ENCODE results near the gene E2F8. TPM values are rescaled to one million over a fixed set of nuclear protein-coding genes. Genes with fewer than 3 reads are reported as not detected.

Gene E2F8
- total RNA-seq, 1 donor from 2014 or later, result 0.96 TPM

DNA sequence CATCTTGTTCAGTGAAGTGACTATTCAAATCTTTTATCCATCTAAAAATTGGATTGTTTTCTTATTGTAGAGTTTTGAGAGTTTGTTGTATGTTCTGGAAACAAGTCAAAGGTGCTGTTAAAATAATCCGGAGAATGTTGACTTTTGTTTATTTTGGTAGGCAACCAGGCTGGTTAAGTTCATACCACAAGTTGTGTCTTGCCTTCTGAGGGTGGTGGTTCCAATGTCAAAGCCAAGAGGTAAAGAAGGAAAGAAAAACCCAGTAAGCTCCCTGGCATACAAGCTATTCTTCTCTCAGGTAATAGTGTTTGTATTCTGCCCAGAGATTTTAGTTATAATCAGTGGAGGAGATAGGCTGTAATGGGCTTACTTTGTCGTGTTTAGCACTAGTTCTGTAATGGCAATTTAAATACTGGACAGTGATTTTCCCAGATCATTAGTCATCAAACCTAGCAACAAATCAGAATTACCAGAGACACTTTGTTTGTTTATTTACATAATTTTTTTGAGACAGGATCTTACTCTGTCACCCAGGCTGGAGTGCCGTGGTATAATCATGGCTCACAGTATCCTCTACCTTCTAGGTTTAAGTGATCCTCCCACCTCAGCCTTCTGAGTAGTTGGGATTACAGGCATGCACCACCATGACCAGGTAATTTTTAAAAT lies 23.9 kb downstream of the E2F8 start:
- Histone ChIP-seq H3K9me3 (no peaks in the 10 kb centered on the region), H3K4me1 (no peaks in the 10 kb centered on the region), H3K27me3 (no peaks in the 10 kb centered on the region), H3K36me3 (no peaks in the 10 kb centered on the region), H3K27ac (no peak overlapping the region), H3K4me3 (no peak overlapping the region)
- no peak for DNase-seq (ENCODE audit: low spot score in 2 of 2)
- intact Hi-C loops (cut with DNase I), result no loop called here
- TF ChIP-seq, protein P1, sequence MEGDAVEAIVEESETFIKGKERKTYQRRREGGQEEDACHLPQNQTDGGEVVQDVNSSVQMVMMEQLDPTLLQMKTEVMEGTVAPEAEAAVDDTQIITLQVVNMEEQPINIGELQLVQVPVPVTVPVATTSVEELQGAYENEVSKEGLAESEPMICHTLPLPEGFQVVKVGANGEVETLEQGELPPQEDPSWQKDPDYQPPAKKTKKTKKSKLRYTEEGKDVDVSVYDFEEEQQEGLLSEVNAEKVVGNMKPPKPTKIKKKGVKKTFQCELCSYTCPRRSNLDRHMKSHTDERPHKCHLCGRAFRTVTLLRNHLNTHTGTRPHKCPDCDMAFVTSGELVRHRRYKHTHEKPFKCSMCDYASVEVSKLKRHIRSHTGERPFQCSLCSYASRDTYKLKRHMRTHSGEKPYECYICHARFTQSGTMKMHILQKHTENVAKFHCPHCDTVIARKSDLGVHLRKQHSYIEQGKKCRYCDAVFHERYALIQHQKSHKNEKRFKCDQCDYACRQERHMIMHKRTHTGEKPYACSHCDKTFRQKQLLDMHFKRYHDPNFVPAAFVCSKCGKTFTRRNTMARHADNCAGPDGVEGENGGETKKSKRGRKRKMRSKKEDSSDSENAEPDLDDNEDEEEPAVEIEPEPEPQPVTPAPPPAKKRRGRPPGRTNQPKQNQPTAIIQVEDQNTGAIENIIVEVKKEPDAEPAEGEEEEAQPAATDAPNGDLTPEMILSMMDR (IDR thresholded peaks at IDR 0.05), result no peak

DNA sequence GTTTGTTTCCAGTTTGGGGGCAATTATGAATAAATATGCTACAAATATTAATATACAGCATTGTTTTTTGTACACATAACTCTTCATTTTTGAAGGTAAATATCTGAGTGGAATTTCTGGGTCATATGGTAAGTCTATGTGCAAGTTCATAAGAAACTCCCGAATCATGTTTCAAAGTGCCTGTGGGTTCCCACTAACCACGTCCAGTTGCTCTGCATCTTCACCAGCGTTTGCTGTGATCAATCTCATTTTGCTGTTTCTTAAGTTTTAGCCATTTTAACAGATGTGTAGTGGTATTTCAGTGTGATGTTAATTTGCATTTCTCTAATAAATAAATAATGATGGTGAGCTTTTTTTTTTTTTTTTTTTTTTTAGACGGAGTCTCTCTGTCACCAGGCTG lies 24.7 kb downstream of the E2F8 start:
- H3K9me3 ChIP-seq, result no peaks in the 10 kb centered on the region
- intact Hi-C loops (cut with DNase I), result no loop called here
- H3K4me1 ChIP-seq, result no peaks in the 10 kb centered on the region
- no peak overlapping the region for H3K4me3 ChIP-seq
- H3K27ac ChIP-seq, result no peak overlapping the region
- TF ChIP-seq, protein P1 (IDR thresholded peaks at IDR 0.05), result no peak
- H3K36me3 ChIP-seq, result no peaks in the 10 kb centered on the region
- DNase-seq (ENCODE audit: low spot score in 2 of 2), result no peak
- H3K27me3 ChIP-seq, result no peaks in the 10 kb centered on the region

DNA sequence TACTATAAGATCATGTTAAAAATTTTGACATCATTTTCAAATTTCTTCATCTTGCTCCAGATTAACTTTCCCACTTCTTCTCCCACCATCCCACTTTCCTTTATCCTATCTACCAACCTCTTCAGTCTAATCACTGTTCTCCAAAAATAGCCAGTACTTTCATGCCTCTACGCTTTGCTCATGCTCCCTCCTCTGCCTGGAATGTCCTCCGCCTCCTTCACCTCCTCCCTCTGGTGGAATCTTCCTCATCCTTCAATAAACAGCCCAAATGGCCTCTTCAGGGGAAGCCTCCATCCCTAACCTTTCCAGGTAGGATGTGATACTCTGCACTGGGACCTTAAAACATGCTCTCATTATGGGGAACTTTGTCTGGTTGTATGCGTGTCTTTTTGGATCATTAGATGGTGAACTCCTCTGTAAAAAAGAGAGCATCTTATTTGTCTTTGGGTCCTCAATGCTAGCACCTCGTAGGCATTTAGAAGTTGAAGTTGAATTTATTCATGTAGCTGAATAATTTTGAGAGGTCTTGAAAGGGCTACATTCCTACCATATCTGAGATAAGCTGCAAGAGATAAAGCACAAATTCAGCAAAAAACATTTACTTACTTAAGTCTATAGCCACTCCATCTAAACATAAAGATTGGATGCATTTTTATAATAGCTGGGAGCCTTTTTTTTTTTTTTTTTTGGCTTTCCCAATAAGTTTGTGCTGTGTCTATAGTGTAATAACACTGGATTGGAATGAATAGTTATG lies 31.0 kb downstream of the E2F8 start:
- TF ChIP-seq, protein P1 (IDR thresholded peaks at IDR 0.05), result no peak
- no peaks in the 10 kb centered on the region for H3K9me3 ChIP-seq

DNA sequence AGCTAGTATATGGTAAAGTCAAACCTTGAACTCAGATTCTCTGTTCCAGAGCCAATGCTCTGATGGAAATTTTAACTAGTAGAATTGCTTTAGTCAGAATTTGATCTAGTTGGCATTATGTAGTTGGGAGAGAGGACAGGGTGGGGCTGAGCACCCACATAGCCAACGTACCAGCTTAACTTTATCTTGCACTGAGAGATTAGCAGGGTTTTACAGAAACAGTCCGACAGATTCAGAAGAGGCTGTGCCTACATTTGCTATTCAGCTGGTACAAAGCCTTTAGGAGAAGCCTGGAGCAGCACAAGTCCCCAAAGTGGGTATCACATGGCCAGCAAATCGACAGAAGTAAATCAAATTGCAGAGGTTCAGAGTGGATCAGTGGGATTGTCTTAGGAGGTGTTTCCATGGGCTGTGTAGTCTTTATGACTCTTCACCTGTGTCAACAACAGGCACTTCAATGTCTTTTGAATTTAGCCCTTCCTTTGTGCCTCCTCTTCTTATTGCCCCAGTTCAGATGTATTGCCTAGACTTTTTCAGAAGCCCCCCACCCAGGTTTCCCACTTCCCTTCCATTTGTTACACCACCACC lies 31.7 kb downstream of the E2F8 start:
- Histone ChIP-seq H3K36me3 (no peaks in the 10 kb centered on the region), H3K27me3 (no peaks in the 10 kb centered on the region), H3K27ac (no peak overlapping the region), H3K4me3 (no peak overlapping the region), H3K9me3 (no peaks in the 10 kb centered on the region), H3K4me1 (no peaks in the 10 kb centered on the region)
- TF ChIP-seq, protein P1 (IDR thresholded peaks at IDR 0.05), result no peak
- no peak for DNase-seq (ENCODE audit: low spot score in 2 of 2)
- intact Hi-C loops (cut with DNase I), result no loop called here

More for the DNA sequence above, 31.0 kb downstream of the E2F8 start:
- H3K36me3 ChIP-seq, result no peaks in the 10 kb centered on the region
- no peaks in the 10 kb centered on the region for H3K4me1 ChIP-seq
- no peaks in the 10 kb centered on the region for H3K27me3 ChIP-seq
- DNase-seq (ENCODE audit: low spot score in 2 of 2), result no peak
- no peak overlapping the region for H3K27ac ChIP-seq
- intact Hi-C loops (cut with DNase I), result no loop called here
- no peak overlapping the region for H3K4me3 ChIP-seq

DNA sequence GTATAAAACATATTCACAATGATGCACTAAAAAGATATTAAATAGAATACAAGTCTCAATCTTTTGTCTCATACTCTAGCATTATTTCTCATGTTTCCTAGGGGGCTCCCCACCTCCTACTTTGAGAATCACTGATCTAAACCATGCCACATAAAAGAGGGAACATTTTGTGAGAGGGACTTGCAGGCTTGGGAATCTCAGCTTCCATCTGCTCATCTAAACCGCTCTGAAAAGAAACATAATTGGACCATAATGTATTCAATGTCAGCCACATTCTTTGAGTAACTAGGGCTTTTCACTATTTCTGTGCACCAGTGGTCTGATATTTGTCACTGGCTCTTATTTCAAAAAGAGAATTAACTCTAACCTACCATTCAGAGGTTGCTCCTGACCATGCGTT lies 32.6 kb downstream of the E2F8 start:
- Histone ChIP-seq H3K4me1 (no peaks in the 10 kb centered on the region), H3K36me3 (no peaks in the 10 kb centered on the region), H3K9me3 (no peaks in the 10 kb centered on the region), H3K4me3 (no peak overlapping the region), H3K27me3 (no peaks in the 10 kb centered on the region), H3K27ac (no peak overlapping the region)
- no peak for DNase-seq (ENCODE audit: low spot score in 2 of 2)
- TF ChIP-seq, protein P1 (IDR thresholded peaks at IDR 0.05), result no peak
- intact Hi-C loops (cut with DNase I), result no loop called here

All from ascending aorta (tissue), 2 donors.